Transverse colon (tissue), 4 donors: ENCODE measurements around the gene TFAP2A.

Source experiments
- CTCF ChIP-seq, 5 experiments: fragments of 200-600 bp in 3 of 5; fragments of 450-650 bp in 2 of 5; sonication (generic) in 3 of 5; IDR thresholded peaks; 1 replicate in 2 of 5; 2 replicates in 3 of 5; pipeline ENCODE4 v1.5.1; 2016 to 2017; ENCODE audit warnings: antibody characterized with exemption in 5 of 5, inconsistent platforms in 3 of 5, mild to moderate bottlenecking in 2 of 5, moderate library complexity in 1 of 5
- EP300 ChIP-seq: sonication (generic); formaldehyde crosslinking; IDR thresholded peaks from one replicate; pipeline ENCODE4 v1.6.1; 2017; ENCODE audit warnings: antibody characterized with exemption, low read depth
- POLR2A ChIP-seq: fragments of 450-650 bp; IDR thresholded peaks from one replicate; pipeline ENCODE4 v1.6.1; 2016; ENCODE audit warnings: antibody characterized with exemption, mild to moderate bottlenecking, moderate library complexity
- POLR2AphosphoS5 ChIP-seq, 3 donors: sonication (generic); formaldehyde crosslinking; IDR thresholded peaks; one replicate each; pipeline ENCODE4 v1.6.1; 2016; ENCODE audit warnings: antibody characterized with exemption in 3 of 3

- no peak for TF ChIP-seq CTCF (IDR thresholded peaks at IDR 0.05)
- TF ChIP-seq POLR2A, result no peak
- TF ChIP-seq EP300, result no peak
- no peak for TF ChIP-seq POLR2AphosphoS5 (IDR thresholded peaks at IDR 0.05)
Observed at GRCh38 chr6:10413262-10413849, 1.5 kb downstream of the TFAP2A start.
